MM.1S (cell line): ENCODE measurements around the gene DNAH6.

Experiments used
- CTCF ChIP-seq: fragments of 300-600 bp; sonication (generic); IDR thresholded peaks from 2 replicates; pipeline ENCODE4 v1.5.1; 2016; ENCODE audit warnings: antibody characterized with exemption, low read length, mixed read lengths
- EZH2phosphoT487 ChIP-seq: fragments of 300-600 bp; sonication (generic); IDR thresholded peaks from 2 replicates; pipeline ENCODE4 v1.6.1; 2018; ENCODE audit warnings: antibody characterized with exemption, low read length

GRCh38 chr2:84815146-84815545 lies 298.8 kb downstream of the DNAH6 start:
- TF ChIP-seq CTCF (no peak), EZH2phosphoT487 (no peak)
